ENCODE results near the gene UNCX.
"Not testable (repeated sequence)": the region's sequence is repeated elsewhere in the genome, so short reads cannot be mapped to it uniquely, and the experiment has no call there.

UNCX gene

GRCh38 chr7:1232623-1233332 lies at the start of gene UNCX:
TSS of gene UNCX (plus strand) at chr7:1232872. CDS start at chr7:1233018, 146 bp downstream.
- no peak for DNase-seq

GRCh38 chr7:1187127-1187526 lies 45.5 kb upstream of the UNCX start:
- no peak for DNase-seq

- no peak for DNase-seq
Observed at GRCh38 chr7:1188720-1189294, 43.9 kb upstream of the UNCX start.

GRCh38 chr7:1189986-1190772 lies 42.5 kb upstream of the UNCX start:
- DNase-seq, result no peak

- peak; percentile 17 for DNase-seq
Observed at GRCh38 chr7:1192171-1192676, 40.4 kb upstream of the UNCX start.

GRCh38 chr7:1193593-1194424 lies 38.9 kb upstream of the UNCX start:
- peak; percentile 52 for DNase-seq

- DNase-seq, result not testable (repeated sequence)
Observed at GRCh38 chr7:1196441-1196840, 36.2 kb upstream of the UNCX start.

- DNase-seq, result no peak
Observed at GRCh38 chr7:1196950-1197349, 35.7 kb upstream of the UNCX start.

GRCh38 chr7:1197997-1198625 lies 34.6 kb upstream of the UNCX start:
- no peak for DNase-seq

- DNase-seq, result no peak
Observed at GRCh38 chr7:1200045-1200444, 32.6 kb upstream of the UNCX start.

- DNase-seq, result no peak
Observed at GRCh38 chr7:1201916-1202315, 30.8 kb upstream of the UNCX start.

GRCh38 chr7:1202914-1203313 lies 29.8 kb upstream of the UNCX start:
- DNase-seq, result not testable (repeated sequence)

- no peak for DNase-seq
Observed at GRCh38 chr7:1204460-1205140, 28.1 kb upstream of the UNCX start.

GRCh38 chr7:1205742-1206141 lies 26.9 kb upstream of the UNCX start:
- not testable (repeated sequence) for DNase-seq

GRCh38 chr7:1209097-1209496 lies 23.6 kb upstream of the UNCX start:
- no peak for DNase-seq

GRCh38 chr7:1210321-1210978 lies 22.2 kb upstream of the UNCX start:
- no peak for DNase-seq

GRCh38 chr7:1210979-1211608 lies 21.6 kb upstream of the UNCX start:
- no peak for DNase-seq

GRCh38 chr7:1211611-1212010 lies 21.1 kb upstream of the UNCX start:
- no peak for DNase-seq

- DNase-seq, result not testable (repeated sequence)
Observed at GRCh38 chr7:1212025-1212424, 20.6 kb upstream of the UNCX start.

- no peak for DNase-seq
Observed at GRCh38 chr7:1214516-1214915, 18.2 kb upstream of the UNCX start.
